Kasumi-1 (cell line): ENCODE measurements around the gene SYT1.
A peak's percentile ranks its signal among the peaks of the same experiment; 100 is the strongest.
"Not testable (repeated sequence)": the region's sequence is repeated elsewhere in the genome, so short reads cannot be mapped to it uniquely, and the experiment has no call there.

Experiments used
- DNase-seq, 2 experiments: peaks; one replicate each; lab custom pipeline; 2025; lab: John Stamatoyannopoulos, UW

The SYT1 gene

GRCh38 chr12:79140711-79141110 is 276.1 kb downstream of the SYT1 start:
- no peak for DNase-seq

DNA sequence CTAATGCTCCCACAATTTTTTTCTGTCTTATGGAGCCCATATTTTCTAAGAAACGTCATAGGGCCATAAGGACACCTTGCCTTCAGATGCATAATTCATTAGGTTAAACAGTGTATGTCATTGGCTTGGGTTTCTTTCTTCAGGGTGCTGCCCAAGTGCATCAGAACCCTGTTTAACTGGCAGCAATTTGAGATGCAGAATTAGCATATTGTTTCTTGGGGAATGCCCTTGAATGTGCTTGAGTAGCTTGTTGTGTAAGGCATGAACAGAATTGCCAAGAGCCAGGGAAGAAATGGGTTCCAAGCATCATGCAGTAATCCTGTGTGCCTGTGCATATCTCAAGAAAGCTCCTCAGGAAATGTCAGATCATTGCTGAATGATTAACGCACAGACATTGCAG is 277.2 kb downstream of the SYT1 start:
- DNase-seq = no peak

GRCh38 chr12:79143803-79144202 is 279.2 kb downstream of the SYT1 start:
- DNase-seq = no peak

DNA sequence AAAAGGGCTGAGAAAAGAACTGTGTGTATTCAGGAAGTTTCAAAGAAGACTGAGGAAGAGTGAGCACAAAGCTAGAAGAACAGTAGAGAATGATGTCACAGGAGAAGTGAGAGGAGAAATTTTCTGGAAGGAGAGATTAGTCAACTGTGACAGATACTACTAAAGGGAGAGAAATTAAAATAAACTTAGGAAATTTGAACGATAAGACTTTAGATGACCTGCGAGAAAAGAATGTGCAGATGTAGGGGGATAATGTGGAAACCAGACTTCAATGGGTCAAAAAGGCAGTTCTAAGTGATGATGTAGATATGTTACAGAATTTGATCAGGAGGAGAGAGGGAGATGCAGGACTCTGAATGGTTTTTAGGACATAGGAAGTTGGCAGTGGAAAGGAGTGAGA is 287.4 kb downstream of the SYT1 start:
- no peak for DNase-seq

DNA sequence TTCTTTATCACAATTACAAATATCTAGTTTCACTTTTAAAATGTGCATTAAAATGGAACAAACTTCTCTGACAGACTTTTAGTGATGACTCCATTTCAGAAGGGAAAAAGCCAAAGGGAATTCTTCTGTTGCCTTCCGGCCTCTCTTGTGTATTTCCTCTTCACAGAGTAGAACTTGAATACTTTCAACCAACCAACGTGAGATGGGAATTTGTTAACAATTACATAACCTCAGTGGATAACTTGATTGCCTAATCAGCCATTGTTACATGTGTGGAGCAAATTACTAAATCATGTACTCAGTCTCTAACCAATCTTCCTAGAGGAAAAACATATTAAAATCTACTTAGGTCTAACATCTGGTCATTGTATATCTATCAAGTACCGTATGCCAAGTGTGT is 291.1 kb downstream of the SYT1 start:
- no peak for DNase-seq

- no peak for DNase-seq
Measured at GRCh38 chr12:79156846-79157463, 292.4 kb downstream of the SYT1 start.

- DNase-seq = no peak
Measured at GRCh38 chr12:79161249-79161934, 296.8 kb downstream of the SYT1 start.

GRCh38 chr12:79162147-79162772 is 297.7 kb downstream of the SYT1 start:
- no peak for DNase-seq

DNA sequence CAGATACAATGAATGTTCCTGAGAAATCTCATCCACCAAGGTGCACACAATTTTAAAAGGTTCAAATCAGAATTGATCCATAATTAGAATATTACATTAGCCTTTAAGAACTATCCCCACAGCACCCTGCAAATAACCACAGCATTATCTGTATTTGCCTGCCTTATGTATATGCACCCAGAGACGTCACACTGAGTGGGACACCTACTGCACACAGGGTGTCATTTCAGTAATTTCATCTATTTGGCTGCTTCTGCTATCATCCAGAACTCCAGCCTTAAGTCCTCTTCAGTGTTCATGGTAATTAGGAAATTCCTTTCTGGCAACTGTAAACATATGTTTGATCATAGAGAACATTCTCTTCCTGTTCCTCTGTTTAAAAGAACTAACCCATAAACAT is 298.4 kb downstream of the SYT1 start:
- no peak for DNase-seq

- no peak for DNase-seq
Measured at GRCh38 chr12:79164890-79165289, 300.3 kb downstream of the SYT1 start.

GRCh38 chr12:79168687-79169086 is 304.1 kb downstream of the SYT1 start:
- no peak for DNase-seq

DNA sequence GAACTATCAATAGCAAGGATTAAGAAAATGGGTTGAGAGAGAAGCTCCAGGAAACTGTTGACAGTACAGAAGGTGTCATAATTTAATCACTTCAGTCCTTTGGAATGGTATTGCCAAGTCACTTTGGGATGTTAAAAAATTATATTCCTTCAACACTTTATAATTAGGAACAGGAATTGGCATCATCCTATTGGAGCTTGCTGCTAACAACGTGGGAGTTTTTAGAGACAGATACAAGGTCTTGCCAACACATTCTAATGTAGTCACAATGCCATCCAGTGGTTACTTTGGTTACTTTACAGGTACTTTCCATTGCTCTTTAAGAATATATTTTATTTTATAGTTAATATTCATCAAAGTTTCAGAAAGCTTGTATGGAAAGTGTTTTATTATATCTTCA is 310.1 kb downstream of the SYT1 start:
- DNase-seq = peak; percentile 21 to 31

GRCh38 chr12:79183003-79183402 is 318.4 kb downstream of the SYT1 start:
- no peak for DNase-seq

GRCh38 chr12:79183926-79184325 is 319.4 kb downstream of the SYT1 start:
- DNase-seq = no peak

DNA sequence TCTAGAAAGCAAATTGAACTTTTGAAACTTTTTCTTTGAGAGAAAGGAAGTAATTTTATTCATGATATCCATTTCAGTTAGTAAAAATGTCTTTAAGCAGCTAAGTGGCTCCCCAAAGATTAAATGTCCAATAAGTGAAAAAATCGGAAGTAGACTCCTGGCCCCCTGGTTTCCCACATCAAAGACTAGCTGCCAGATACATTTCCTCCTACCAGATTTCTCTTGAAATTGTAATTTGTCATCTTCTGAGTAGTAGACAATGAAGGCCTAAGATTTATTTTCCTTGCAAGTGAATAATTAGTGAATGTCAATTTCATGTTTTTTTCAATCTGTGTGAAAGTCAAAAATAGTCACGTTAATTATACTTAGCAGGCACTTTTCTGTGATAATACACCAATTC is 321.9 kb downstream of the SYT1 start:
- no peak for DNase-seq

GRCh38 chr12:79187032-79187431 is 322.5 kb downstream of the SYT1 start:
- DNase-seq = no peak

GRCh38 chr12:79191391-79191790 is 326.8 kb downstream of the SYT1 start:
- peak; percentile 6 to 16 for DNase-seq

GRCh38 chr12:79194595-79194994 is 330.0 kb downstream of the SYT1 start:
- DNase-seq = no peak

DNA sequence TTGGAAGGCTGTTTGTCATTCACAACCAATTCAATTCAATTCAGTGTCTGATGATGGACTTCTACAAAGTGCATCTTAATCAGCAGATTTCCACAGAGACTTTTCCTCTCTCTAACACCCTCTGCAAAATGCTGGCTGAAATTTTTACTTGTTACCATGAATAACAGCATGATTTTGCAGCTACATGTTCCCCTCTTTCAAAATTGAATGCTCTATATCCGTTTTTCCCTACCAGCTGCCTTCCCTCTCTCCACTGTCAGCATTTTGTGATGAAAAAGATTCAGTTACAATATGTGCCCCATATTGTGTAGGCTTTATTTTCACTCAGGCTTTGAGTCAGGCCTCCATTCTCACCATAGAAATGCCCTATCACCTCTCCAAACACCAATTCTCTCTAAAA is 334.6 kb downstream of the SYT1 start:
- DNase-seq = no peak

- no peak for DNase-seq
Measured at GRCh38 chr12:79200176-79200575, 335.6 kb downstream of the SYT1 start.

- no peak for DNase-seq
Measured at GRCh38 chr12:79203058-79203647, 338.6 kb downstream of the SYT1 start.

- no peak for DNase-seq
Measured at GRCh38 chr12:79206871-79207270, 342.3 kb downstream of the SYT1 start.

DNA sequence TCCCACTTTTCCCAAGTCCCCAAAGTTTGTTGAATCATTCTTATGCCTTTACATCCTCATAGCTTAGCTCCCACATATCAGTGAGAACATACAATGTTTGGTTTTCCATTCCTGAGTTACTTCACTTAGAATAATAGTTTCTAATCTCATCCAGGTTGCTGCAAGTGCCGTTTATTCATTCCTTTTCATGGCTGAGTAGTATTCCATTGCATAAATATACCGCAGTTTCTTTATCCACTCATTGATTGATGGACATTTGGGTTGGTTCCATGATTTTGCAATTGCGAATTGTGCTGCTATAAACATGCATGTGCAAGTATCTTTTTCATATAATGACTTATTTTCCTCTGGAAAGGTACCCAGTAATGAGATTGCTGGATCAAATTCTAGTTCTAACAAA is 345.8 kb downstream of the SYT1 start:
- not testable (repeated sequence) for DNase-seq
